Right kidney (tissue), 9 donors: ENCODE measurements around the gene FLAD1.

Experiments used
- DNase-seq: peaks from one replicate; pipeline ENCODE4 v3.0.0-alpha.2; 2016
- long read RNA-seq, 8 donors: transcript quantifications; one replicate each; lab custom pipeline, GENCODE V29; 2026

Gene FLAD1
- long read RNA-seq, donor 1, partial matches to known transcripts = 6 of 18 reads
- long read RNA-seq, donor 1, other reads (novel, unspliced or antisense) = 6 of 18 reads
- long read RNA-seq, donor 2, transcript FLAD1-203 (8 exons, 1,730 nt) = major isoform, 5 of 5 reads
- long read RNA-seq, donor 2, partial matches to known transcripts = 0 of 5 reads
- long read RNA-seq, donor 2, other reads (novel, unspliced or antisense) = 0 of 5 reads
- long read RNA-seq, donor 3, partial matches to known transcripts = 0 of 1 reads
- long read RNA-seq, donor 3, other reads (novel, unspliced or antisense) = 0 of 1 reads
- long read RNA-seq, donor 4, partial matches to known transcripts = 73 of 77 reads
- long read RNA-seq, donor 4, other reads (novel, unspliced or antisense) = 0 of 77 reads
- long read RNA-seq, donor 5, partial matches to known transcripts = 5 of 9 reads
- long read RNA-seq, donor 5, other reads (novel, unspliced or antisense) = 0 of 9 reads
- long read RNA-seq, donor 6, transcript FLAD1-203 (8 exons, 1,730 nt) = major isoform, 5 of 8 reads
- long read RNA-seq, donor 6, partial matches to known transcripts = 0 of 8 reads
- long read RNA-seq, donor 6, other reads (novel, unspliced or antisense) = 0 of 8 reads
- long read RNA-seq, donor 7, partial matches to known transcripts = 6 of 13 reads
- long read RNA-seq, donor 7, other reads (novel, unspliced or antisense) = 0 of 13 reads
- long read RNA-seq, donor 8, transcript FLAD1-203 (8 exons, 1,730 nt) = major isoform, 6 of 76 reads
- long read RNA-seq, donor 8, partial matches to known transcripts = 67 of 76 reads
- long read RNA-seq, donor 8, other reads (novel, unspliced or antisense) = 0 of 76 reads

DNA sequence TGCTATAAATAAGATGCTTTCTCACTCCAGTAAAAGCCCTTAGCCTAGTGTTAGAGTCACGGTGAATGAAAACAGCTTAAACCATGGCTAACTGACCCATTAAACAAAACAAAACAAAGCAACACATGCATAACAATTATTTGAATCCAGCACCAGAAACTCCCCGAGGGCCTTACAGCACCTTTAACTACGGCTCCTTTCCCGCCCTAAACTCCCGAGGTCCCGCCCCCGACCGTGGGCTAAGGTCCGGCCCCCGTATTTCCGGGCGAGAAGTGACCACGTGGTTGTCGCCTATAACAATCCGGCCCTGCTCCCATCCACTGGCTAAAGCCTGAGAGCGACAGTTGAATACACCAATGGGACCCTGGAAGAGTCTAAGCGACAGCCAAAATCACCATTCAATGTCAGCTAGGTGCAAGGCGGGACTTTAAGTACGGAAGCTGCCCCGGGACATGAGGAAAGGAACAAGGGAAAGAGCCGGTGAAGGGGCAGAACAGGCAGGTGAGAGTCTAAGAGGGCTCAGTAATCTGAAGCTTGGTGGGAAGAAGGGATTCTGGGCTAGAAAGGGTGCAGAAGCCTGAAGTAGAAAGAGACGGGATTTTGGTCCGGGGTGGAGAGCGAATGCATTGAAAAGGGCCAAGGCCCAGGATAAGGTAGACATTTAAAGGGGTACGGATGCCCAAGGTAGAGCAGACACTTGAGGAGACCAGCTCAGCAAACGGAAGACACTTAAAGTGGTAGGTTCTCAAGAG, at the start of gene FLAD1:
Gene FLAD1, plus strand, starts transcription at position 448 of the 752 bp plus-strand sequence. CDS start 351 bp downstream, outside the sequence.
- peak; percentile 80 for DNase-seq

DNA sequence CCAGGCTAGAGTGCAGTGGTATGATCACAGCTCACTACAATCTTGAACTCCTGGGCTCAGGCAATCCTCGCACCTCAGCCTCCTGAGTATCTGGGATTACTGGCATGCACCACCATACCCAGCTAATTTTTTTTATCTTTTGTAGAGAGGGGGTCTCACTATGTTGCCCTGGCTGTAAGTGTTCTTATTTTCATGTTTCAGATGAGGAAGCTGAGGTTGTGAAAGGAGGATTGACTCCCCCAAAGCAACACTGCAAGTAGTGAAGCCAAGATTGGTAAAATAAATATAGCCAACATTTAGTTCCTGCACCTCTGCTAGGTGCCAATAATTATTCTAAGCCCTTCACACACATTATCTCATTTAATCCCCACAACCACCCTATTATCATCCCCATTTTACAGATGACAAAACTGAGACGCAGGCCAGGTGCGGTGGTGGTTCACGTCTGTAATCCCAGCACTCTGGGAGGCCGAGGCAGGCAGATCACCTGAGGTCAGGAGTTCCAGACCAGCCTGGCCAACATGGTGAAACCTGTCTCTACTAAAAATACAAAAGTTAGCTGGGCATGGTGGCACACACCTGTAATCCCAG, 48.7 kb upstream of the FLAD1 start:
- DNase-seq = no peak

DNA sequence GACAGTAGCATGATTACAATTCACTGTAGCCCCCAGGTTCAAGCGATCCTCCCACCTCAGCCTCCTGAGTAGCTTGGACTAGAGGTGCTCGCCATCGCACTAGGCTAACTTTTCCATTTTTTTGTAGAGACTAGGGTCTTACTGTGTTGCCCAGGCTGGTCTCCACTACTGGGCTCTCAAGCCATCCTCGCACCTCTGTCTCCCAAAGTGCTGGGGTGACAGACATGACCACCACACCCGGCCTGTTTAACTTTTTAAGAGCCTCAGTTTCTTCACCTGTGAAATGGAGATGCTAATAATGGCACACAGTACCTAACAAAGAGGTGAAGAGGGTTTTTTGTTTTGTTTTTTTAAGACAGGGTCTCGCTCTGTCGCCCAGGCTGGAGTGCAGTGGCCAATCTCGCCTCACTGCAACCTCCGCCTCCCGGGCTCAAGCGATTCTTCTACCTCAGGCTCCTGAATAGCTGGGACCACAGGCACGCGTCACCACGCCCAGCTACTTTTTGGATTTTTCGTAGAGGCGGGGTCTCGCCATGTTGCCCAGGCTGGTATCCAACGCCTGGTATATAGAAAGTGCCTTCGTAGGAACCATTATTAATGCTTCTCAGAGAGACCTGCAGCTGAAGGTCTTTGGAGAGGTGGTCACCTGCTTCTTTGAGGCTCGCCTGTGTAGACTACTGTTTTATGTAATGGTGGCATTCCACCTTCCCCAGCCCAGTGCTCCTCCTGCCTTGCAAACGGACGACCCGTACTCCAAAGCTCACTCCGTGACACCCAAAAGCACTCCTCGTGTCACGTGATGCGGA, 47.2 kb upstream of the FLAD1 start:
- DNase-seq = no peak

DNA sequence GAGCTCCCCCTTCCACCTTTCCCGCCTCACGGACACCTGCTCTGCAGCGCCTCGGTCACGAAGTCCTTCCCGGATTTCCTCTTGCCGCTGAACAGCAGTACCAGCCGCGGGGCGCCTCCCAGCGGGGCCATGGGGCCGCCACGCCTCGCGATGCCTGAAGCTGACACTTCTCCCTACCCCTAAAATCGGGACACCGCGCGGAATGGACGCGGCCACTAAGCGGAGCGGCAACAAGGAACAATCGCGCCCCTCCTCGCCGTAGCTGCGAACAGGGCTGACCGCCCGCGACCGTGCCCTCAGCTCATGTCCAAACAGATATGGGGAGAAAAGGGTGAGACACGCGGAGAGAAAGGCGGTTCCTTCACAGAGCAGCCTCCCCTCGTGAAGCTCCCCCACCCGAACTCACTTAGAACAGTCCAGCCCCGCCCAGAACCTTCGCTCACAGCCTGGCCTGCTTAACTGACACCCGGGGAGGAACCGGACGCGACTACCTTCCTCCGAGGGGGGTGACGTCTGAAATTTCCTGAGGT, 46.5 kb upstream of the FLAD1 start, which contains the start of gene PMVK:
Gene PMVK, minus strand, starts transcription at position 165 of the 530 bp plus-strand sequence. Its CDS starts 34 bp downstream, at position 131.
- DNase-seq = peak; percentile 100

DNA sequence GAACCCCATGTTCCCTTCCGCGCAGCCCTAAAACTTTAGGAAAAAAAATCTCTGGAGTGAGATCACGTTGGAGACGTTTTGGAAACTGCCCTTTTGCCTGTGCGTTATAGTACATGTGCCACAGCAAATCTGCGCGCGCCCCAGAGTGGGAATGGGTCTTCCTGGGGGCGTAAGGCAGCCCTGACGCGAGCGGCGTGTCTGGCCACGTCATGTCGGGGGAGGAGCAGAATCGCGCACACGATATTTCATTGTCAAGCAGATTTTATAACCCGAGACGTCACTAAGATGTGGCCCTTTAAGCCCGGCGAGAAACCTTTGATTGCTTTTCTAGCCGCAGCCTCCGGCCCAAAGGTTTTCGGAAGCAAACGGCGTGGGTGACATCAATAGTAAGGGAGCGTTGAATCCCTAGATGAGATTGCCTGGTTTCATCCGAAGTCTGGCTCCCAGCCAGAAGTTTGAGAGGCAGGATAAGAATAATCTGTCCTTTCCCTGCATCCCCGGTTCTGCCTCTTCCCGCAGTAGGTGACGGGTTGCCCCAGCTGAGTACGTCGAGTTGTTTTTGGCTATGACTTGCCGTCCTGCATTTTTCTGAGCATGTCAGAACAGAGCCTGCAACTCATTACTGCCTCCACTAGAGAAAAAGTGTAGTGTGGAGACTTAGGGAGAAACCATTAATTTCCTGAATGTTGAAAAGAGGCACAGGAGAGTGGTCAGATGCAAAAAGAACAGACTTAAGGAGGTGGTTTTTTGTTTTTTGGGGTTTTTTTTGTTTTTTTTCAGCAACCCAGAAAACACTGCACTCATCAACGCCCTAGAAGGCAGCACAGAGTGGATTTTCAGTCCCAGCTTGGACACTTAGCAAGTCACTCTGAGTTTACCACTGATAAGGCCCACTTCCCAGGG, 45.8 kb upstream of the FLAD1 start:
- DNase-seq = peak; percentile 98

DNA sequence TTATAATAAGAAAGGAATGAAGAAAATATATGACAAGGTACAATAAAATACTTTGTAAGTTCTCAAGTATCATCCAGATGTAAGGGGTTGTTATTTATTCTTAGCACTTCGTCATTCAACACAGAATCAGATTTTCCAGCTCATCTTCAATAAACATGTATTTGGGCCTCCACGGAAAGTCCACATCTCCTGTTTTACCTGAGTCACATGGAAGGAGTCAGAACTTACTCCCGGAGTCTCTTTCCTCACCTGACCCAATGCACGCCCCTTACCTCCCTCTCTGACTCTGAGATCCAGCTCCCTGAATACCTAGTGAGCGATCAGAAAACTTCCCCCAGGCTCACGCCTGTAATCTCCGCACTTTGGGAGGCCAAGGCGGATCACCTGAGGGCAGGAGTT, 45.2 kb upstream of the FLAD1 start:
- no peak for DNase-seq

DNA sequence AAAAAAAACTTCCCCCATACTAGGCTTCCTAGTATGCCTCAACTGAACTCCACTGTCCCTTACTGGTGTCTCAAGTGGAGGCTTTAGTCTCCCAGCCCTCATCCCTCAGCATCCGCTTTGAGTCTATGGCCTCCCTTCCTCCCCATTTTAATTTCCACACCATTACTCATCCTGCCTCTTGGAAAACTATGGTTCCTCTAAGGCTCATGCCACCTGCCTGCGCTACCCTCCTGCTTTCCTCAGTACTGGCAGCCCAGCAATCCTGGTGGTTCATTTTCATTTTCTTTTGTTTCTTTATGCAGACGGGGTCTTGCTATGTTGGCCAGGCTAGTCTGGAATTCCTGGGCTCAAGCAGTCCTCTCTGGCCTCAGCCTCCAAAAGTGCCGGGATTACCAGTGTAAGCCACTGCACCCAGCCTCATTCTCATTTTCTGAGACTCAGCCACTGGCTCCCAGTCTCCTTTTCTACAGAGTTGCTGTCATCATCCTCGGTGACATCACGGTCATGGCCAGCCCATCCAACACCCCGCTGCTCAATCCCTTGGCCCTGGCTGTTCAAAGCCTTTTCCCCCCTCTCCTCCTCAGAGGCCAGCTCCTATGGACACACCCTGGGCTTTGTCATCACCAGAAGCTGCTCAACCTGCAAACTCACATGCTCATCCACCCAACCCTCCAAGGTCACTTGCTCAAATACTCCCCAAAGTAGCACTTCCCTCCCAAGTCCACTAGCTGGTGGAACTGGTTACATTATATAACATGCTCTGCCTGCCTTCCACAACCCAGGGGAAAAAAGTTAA, 44.3 kb upstream of the FLAD1 start:
- DNase-seq = no peak

DNA sequence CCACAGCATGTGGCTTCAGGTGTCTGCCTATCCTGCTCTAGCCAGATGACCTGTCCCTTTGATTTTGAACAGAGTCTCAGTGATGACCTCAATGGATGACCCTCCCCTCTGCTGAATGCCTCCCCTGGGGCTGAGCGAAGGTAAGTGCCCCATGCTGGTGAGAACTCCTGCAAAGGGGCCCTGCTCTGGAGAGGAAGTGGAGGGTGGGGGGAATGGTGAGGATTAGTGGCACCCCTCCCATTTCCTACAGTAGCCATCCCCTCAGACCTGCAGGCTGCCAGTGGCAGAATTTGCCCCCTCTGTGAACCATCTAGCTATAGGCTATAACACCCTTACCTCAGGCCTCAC, 43.0 kb upstream of the FLAD1 start:
- no peak for DNase-seq

DNA sequence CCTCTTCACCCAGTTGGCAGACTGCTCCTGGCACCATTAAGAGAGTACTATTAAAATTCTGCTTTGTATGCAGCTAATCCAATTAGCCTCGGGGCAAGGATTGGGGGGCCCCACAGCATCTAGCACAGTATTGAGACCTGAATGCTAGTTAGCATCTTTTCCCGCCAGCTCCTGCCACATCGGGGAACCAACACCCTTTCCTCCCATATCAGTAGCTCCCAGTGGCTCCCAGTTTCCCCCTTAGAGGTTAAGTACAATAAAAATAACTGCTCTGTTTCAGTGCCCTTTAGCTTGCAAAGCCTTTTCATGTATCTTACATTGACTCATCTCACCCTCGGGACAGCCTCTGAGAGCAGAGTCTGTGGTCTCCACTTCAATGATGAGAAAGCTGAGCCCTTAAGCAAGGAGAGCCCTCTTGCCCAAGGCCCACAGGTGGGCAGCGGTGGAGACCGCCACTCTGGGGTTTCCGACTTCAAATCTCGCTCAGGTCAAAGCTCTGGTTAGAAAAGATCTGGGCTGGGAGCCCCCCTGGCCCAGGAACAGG, 42.4 kb upstream of the FLAD1 start:
- no peak for DNase-seq

DNA sequence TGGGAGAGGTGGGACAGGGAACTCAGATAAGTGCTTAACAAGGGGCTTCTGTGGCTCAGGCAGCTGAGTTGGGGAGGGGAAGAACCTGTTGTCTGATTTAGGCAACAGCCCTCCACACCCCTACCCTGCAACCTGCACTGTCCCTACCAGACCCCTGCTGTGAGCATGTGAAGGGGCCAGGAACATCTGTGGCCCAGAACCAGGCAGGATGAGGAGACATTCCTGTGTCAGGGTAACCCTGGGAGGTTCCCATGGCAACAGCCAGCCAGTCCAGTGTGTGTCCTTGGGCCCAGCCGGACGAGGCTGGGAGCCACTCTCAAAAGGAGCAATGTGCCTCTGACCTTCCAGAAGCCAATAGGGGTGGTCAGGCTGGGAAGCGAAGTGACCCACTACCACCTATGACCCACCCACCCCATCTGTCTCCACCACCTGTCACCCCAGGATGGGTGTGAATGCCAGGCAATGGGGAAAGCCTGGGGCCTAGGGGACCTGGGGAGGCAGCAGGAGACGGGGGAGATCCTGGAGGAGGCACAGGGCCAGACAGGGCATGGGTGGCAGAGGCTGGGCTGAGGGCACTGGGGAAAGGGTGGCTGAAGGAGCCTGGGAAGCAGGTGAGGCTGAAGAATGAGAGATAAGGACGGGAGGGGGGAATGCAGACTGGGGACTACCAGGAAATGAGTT, 41.7 kb upstream of the FLAD1 start:
- no peak for DNase-seq

DNA sequence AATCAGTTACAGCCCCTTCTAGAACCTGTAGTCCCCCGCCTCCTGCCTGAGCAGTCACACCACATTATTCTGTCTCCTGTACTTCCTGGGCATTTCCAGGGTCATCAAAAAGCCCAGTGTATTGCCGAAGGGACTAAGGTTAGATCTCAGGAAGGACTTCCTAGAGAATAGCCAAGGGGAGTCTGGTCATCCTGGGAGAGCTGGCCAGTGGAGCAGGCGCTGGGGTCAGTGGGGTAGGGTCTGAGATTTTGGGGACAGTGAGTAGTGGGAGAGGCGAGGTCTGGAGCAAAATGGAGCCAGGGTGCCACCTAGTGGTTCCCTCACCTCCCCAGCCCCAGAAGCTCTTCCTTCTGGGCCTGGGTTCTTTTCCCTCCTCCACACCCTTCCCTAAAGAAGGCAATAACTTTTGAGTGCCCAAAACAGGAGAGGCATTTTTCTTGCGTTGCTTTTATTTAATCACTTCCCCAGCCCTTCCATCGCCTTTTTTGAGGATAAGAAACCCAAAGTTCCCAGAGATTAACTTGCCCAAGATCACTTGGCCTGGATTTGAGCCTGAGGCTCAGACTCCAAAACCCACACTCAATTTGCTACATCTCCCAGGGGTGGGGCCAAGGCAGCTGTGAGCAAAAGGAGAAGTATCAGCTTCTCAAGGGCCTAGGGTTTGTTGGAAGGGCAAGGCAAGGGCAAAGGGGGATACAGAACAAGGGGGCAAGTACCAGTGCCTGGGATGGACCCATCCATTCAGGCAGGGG, 39.3 kb upstream of the FLAD1 start:
- no peak for DNase-seq

DNA sequence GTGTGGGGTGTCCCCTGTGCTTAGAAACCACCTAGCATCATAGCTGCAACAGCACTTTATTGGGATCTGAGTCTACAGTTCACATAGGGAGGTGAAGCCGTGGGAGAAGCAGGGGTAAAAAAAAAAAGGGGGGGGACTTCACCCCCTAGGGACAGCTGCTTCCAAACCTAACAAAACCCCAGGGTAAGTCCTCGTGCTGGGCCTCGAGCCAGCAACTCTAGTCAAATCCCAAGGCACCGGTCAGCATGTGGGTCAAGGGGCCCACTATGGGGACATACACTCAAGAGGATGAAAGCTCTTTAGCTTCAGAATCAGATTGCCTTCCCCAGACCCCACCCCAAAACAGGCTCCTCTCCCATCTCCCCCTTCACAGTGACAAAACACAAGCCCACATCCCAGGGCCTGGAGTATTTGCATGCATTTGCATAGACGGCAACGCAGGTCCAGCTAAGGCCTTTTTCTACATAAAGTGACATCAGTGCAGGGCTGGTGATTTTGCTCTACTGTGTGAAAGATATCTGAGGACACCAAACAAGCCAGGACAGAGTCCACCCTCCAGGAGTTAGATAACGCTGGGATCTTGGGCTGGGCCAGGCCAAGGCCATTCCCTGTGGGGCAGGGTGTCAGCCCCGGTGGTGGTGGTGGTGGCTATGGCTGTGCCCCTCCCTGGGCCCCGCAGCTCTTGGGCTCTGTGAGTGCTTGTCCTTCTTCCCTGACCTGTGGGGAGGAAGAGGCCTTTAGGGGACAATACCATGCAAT, 38.6 kb upstream of the FLAD1 start:
- no peak for DNase-seq

DNA sequence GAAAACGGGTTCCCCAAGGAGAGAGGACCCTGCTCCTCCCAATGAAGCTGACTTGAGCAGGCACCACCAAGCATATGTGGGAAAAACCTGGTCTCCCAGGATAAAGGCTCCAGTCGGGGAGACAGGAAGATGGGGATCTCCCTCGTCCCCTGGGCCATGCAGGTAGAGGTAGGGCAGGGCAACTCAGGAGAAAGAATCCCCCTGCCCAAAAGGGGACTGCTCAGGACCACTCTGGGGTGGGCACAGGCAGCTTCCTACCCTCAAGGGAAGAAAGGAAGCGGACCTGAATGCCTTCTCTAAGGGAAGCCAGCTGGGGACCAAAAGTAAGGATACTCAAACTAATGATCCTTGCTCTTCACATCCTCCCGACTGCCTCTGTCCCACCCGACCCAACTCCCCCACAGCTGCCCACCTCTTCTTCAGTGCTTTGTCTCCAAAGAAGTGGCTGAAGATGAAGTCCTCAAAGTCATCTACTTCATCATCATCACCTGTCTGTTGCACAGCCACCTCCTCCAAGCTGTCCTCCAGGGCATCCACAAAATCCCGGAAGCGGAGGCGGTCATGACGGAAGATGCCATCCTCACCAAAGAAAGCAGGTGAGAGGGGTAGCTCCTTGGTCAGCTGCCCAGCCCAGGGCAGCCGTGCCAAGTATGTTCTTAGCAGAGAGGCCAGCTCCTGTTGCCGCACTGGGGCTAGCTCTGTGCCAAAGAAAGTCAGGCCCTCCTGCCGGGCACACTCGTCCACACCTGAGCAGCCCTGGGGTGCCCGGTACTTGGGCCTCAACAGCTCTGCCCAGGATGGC, 37.8 kb upstream of the FLAD1 start:
- no peak for DNase-seq

DNA sequence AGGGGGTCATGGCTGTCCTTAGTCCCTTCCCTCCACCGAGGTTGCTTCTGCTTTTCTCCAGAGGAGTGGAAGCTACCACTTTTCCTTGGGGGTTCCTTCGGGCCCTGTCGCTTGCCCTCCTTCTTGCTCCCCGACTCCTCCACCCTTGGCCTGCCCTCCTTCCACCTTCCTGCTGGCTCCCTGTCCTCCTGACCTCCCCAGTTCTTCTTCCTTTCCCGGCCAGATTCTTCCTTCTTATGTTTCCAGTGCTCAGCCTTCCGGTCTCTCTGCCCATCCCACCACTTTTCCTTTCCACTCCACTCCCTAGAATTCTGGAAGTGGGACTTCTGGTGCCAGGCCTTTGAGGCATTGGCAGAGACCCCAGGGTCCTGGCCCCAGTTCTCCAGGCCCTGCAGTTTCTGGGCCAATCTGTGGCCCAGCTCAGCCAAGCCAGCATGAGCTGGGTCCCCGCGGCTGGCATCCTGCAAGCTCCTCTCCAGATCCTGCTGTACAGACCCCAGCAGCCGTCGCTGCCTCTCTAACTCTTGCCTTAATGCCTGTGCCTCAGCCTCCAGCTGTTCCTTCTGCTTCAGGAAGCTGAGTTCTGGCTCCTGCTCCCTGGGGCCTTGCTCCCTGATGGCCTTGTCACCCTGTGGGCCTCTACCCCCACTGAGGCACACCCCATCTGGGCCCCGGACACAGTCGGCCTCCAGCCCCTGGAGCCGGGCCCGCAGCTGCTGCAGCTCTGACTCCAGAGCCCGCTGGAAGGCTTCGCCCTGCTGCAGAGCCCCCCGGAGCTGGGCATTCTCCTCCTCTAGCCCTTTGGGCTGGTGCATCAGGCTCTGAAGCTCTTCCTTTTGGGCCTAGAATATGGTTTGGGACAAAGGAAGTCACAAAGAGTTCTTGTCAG, 36.9 kb upstream of the FLAD1 start:
- DNase-seq = no peak

DNA sequence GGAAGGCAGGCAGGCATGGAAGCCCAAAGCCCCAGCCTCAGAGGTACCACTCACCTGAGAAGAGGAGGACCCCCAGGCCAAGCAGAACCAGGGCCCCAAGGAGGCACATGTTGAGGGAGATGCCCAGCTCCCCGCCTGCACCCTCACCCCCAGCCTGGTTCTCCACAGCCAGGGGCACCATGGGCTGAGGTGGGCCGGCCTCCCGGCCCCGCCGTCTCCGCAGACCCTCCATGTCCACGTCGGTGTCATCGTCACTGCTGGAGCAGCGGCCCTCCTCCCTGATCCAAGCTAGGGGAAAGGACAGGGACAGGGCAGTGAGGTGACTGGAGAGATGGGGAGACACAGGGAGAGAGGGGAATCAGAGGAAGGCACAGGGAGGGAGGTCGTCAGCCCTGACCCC, 35.1 kb upstream of the FLAD1 start:
- no peak for DNase-seq
